ENCODE data around the gene FAT1.

Gene FAT1

DNA sequence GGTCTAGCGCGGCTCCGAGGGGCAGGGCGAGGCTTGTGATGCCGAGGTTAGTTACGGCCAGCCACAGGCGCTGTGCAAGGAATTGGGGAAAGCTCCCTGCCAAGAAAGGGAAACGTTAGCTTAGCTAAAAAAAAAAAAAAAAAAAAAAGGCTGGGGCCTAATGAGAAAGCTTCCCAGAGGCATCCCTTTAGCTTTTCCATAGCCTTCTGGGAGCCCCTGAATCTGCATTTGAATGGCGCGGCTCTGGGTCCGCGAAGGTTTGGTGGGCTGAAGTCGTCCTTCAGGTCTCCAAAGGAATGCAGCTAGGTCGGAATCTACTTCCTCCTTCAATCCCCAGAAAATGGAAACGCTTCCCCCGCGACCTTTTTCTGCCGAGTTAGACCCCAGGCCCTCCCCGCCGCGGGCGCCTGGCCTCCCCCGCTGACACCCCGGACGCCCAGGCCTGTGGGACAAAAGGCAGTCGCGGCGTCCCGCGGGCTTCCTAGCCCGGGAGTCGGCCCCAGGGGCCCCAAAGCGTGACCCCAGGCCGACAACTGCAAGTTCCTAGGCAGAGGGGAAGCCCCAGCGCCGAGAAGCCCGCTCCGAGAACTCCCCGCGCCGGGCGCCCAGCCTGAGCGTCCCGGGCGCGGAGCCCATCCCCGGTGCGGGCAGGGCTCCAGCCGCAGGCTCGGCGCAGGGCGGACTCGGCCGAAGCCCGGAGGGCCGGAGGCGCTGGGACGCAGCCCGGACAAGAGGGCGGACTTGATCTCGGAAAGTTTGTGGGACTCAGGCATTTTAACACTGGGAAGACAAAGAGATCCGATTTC is 605 bp upstream of the FAT1 start:
- no peak for DNase-seq

- no peak for DNase-seq
Measured at GRCh38 chr4:186722796-186723291, 812 bp downstream of the FAT1 start.

DNA sequence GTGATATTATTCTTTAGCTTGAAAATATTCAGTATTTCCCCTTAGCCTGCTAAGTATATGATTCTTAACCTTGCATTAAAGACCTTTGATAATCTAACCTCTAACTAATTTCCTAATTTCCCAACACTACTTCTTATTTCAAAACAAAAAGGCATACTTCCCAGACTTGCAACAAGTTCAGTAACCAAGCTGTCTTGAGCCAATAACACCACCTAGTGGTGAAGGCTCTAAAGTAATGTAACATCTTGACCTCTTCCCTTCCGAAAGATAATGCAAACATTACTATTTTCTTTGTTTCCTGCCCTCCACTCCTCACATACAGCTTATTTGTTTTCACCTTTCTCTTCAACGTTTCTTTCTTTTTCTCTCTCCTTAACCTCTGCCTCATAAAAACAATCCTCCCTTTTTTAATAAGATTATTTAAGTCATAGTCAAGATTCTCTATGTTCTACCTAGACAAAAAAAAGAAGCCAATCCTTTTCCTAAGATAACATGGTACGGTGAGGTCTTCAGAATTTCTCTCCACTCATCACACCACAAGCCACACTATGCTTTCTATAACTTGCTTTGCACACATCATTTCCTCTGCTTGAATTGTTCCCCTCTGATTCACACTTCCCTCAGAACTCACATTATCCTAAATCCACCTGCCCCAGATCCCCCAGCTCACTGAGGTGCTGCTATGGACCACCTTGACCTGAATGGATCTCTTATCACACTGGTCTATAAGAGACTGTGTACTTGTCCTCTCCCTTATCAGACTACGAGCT is 3.5 kb downstream of the FAT1 start:
- no peak for DNase-seq

- no peak for DNase-seq
Measured at GRCh38 chr4:186717556-186717955, 6.1 kb downstream of the FAT1 start.

GRCh38 chr4:186715077-186715476 is 8.6 kb downstream of the FAT1 start:
- no peak for DNase-seq

GRCh38 chr4:186714006-186714675 is 9.5 kb downstream of the FAT1 start:
- no peak for DNase-seq

GRCh38 chr4:186712690-186713089 is 11.0 kb downstream of the FAT1 start:
- no peak for DNase-seq

- DNase-seq: no peak
Measured at GRCh38 chr4:186710521-186711119, 13.0 kb downstream of the FAT1 start.

DNA sequence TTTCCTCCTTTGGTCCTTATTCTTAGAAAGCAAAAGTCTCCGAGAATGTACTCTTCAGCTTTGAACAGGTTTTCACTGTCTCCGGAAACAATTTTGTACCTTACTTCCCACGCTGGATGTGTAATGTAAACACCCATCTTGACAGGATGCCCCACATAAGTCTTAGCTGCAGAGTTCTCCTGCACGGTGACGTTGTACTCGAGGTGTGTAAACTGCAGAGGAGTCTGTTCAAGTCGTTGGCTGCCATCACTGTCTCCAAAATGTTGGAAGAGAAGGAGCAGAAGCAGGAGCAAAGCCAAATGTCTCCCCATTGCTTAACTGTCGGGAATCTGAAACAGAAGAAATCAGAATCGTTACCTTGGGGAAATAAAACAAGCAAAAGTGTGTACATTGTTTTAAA is 14.1 kb downstream of the FAT1 start:
- DNase-seq: no peak

- DNase-seq: no peak
Measured at GRCh38 chr4:186708554-186708953, 15.1 kb downstream of the FAT1 start.

DNA sequence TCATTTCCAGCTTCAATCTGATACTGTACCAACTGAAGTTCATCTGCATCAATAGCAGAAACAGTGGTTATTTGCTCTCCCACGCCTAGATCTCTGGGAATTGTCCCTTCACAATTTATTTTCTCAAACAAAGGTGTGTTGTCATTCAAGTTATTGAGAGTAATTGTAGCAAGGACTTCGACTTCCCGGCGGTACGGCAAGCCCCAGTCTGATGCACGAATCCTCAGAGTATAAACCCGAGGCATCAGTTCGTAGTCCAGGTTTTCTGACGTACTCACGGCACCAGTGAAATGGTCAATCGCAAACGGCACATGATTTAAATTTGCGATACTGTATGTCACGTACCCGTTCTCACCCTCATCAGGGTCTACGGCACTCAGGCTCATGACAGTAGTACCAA is 15.7 kb downstream of the FAT1 start:
- no peak for DNase-seq

- DNase-seq: no peak
Measured at GRCh38 chr4:186707574-186707973, 16.1 kb downstream of the FAT1 start.

DNA sequence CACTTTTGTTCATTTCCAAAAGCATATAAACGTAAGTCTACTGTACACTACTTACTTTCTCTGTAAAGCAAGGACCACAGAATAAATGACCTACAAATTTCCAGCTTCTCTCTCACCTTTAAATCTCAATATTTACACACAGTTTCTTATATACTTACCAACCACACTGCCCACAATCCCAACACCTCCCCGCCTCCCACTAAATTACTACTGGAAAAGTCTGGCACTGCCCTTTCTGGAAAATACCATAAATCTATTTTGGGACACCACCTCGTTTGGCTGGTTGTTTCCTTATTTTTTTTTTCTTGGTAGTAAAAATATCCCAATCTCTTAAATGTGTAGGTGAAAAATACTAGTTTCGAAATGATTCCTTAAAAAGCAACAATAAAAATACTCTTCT is 19.6 kb downstream of the FAT1 start:
- no peak for DNase-seq

- no peak for DNase-seq
Measured at GRCh38 chr4:186703510-186703909, 20.1 kb downstream of the FAT1 start.

GRCh38 chr4:186702940-186703339 is 20.7 kb downstream of the FAT1 start:
- DNase-seq: no peak

DNA sequence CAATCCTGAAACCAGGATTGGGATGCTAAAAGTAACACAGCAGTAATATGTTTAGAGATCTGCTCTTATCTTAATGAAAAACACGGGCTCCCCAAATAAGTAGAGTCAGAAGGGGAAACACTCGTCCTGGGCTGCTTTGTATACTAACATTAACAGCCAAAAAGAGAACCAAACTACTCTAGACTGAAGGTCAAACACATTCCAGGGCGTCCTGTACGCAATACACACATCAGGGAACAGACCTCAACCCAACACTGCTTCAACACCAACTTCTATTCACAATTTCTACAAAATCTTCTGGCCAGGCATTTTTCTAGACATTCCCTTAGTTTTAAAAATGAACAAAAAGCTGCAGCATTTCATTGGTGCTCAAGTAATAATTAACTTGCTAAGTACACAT is 21.4 kb downstream of the FAT1 start:
- DNase-seq: no peak

DNA sequence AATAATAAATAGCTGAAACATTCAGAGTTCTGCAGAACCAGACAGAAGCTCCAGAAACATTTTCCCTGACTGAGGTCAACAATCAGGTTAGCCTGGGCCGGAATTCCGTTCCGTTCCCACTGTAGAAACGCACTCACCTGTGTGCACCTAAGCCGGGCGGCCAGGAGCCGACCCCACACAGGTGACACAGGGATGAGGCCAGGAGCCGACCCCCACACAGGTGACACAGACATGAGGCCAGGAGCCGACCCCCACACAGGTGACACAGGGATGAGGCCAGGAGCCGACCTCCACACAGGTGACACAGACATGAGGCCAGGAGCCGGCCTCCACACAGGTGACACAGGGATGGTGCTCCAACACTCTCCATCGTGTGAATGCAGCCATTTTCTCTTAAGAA is 21.9 kb downstream of the FAT1 start:
- DNase-seq: no peak

- DNase-seq: no peak
Measured at GRCh38 chr4:186701273-186701672, 22.4 kb downstream of the FAT1 start.

- no peak for DNase-seq
Measured at GRCh38 chr4:186700746-186701145, 22.9 kb downstream of the FAT1 start.

- no peak for DNase-seq
Measured at GRCh38 chr4:186699881-186700397, 23.7 kb downstream of the FAT1 start.

DNA sequence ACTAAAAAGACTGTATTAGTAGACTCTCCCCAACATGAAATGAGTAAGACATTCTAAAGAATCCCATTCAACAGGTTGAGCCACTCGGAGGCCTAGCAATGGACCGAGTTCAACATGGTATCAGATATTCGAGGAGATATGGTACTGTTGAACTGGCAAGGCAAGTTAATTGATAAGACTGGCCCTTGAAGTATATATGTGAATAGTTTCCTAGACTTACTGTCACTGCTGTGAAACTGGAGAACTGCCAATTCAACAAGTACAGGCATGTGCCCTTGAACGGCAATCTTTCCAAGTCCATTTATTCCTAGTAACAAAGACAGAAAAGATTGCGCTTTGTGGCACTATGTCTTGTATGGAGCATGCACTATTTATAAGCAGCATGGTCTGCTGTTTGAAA is 24.4 kb downstream of the FAT1 start:
- no peak for DNase-seq

GRCh38 chr4:186698525-186698924 is 25.1 kb downstream of the FAT1 start:
- DNase-seq: no peak

DNA sequence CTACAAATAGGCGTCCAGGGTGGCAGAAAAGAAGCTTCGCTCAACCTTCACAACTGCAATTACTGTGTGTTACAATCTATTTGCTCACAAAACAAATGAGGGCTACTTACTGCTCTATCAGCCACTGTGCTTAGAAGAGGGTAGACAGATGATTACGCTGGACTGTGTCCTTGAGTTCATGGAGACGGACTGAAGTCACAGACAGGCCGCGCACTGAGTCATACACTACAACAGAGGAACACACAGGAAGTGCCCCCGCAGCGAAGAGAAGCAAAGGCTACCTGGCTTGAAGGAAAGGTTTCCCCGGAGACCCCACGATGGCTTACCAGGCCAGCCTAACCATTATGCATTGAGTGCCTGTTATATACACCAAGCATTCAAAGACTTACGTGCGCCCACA is 25.6 kb downstream of the FAT1 start:
- no peak for DNase-seq

All from activated CD4-positive, alpha-beta T cell treated with anti-CD3 and anti-CD28 coated beads for 4 hours (primary cell).